Endodermal cell (in vitro differentiated cells): ENCODE measurements around the gene CHN1. TPM values are rescaled to one million over a fixed set of nuclear protein-coding genes. Genes with fewer than 3 reads are reported as not detected.

Experiments
- DNase-seq: peaks from one replicate; pipeline ENCODE4 v3.0.0-alpha.2; 2017
- H3K27ac ChIP-seq: 2 replicates; pipeline ENCODE4 v1.5.1; 2013; ENCODE audit warnings: mild to moderate bottlenecking, low read depth, low read length, moderate library complexity
- H3K27me3 ChIP-seq: 2 replicates; pipeline ENCODE4 v1.6.1; 2013; ENCODE audit warnings: mild to moderate bottlenecking, low read length, moderate library complexity; ENCODE audit not compliant: insufficient read depth, control insufficient read depth, poor library complexity, severe bottlenecking
- H3K36me3 ChIP-seq: 2 replicates; pipeline ENCODE4 v1.7.0; 2013; ENCODE audit warnings: mild to moderate bottlenecking, low read length, moderate library complexity; ENCODE audit not compliant: control insufficient read depth, insufficient read depth
- H3K4me1 ChIP-seq: one replicate; pipeline ENCODE4 v1.7.0; 2013; ENCODE audit warnings: low read length; ENCODE audit not compliant: control insufficient read depth, insufficient read depth
- H3K4me3 ChIP-seq: 2 replicates; pipeline ENCODE4 v1.5.1; 2013; ENCODE audit warnings: mild to moderate bottlenecking, low read length, moderate library complexity
- H3K9ac ChIP-seq: 2 replicates; pipeline ENCODE4 v1.6.1; 2013; ENCODE audit warnings: mild to moderate bottlenecking, low read length, moderate library complexity; ENCODE audit not compliant: poor library complexity, severe bottlenecking; ENCODE audit errors: extremely low read depth
- H3K9me3 ChIP-seq: 2 replicates; pipeline ENCODE4 v1.6.1; 2013; ENCODE audit warnings: mild to moderate bottlenecking, low read length, moderate library complexity; ENCODE audit not compliant: control insufficient read depth
- H3K27ac Mint-ChIP-seq: 2 replicates; pipeline ENCODE4 v1.8.0; 2020; ENCODE audit warnings: mixed read lengths
- H3K27me3 Mint-ChIP-seq: 2 replicates; pipeline ENCODE4 v1.8.0; 2021; ENCODE audit warnings: mild to moderate bottlenecking, mixed read lengths; ENCODE audit not compliant: insufficient read depth
- H3K36me3 Mint-ChIP-seq: 2 replicates; pipeline ENCODE4 v1.8.0; 2020; ENCODE audit warnings: low read depth, mixed read lengths
- H3K4me1 Mint-ChIP-seq: 2 replicates; pipeline ENCODE4 v1.8.0; 2020; ENCODE audit warnings: mixed read lengths
- H3K4me3 Mint-ChIP-seq: 2 replicates; pipeline ENCODE4 v1.8.0; 2020; ENCODE audit warnings: mild to moderate bottlenecking, moderate library complexity, mixed read lengths
- H3K9me3 Mint-ChIP-seq: 2 replicates; pipeline ENCODE4 v1.8.0; 2020; ENCODE audit warnings: mild to moderate bottlenecking, mixed read lengths
- CTCF ChIP-seq: fragments of 200-600 bp; sonication (generic); conservative IDR thresholded peaks from 2 replicates; pipeline ENCODE4 v1.5.0; 2021; ENCODE audit warnings: antibody characterized with exemption, mild to moderate bottlenecking
- WGBS, 2 experiments: methylation state at CpG; one replicate each; pipeline versions ENCODE4 v1.1.5 to v1.1.7; 2013; ENCODE audit warnings: missing lambda C conversion rate in 2 of 2, mixed read lengths in 1 of 2; ENCODE audit not compliant: insufficient coverage in 1 of 2, insufficient read length in 1 of 2; 5-methylcytosine and 5-hydroxymethylcytosine counted together
- total RNA-seq, 2 donors: library from RNA; stranded (reverse); fragmentation: NEBNext Ultra II Directional in 1 of 2; extraction: Animal tissue kit (Norgen Biotek cat#: 25700) in 1 of 2; gene quantifications; 2 replicates in 1 of 2; 3 replicates in 1 of 2; pipeline ENCODE4 v1.2.1, GENCODE V29; 2021

Gene CHN1
- total RNA-seq, 2 donors from 2014 or later: 24.3 to 28.8 TPM

- H3K9ac ChIP-seq: no peak overlapping the region
- no peak overlapping the region for H3K27ac ChIP-seq
- 87 to 91% methylated on average over 5 to 9 of the region's 9 CpGs for WGBS, 2 experiments
- H3K36me3 ChIP-seq: no peaks in the 10 kb centered on the region
- no peaks in the 10 kb centered on the region for H3K27me3 ChIP-seq
- H3K4me1 ChIP-seq: peaks cover 6% of the 10 kb centered on the region
- H3K36me3 Mint-ChIP-seq: no peaks in the 10 kb centered on the region
- H3K4me1 Mint-ChIP-seq: peaks cover 15% of the 10 kb centered on the region
- H3K4me3 ChIP-seq: no peak overlapping the region
- DNase-seq: no peak
- no peaks in the 10 kb centered on the region for H3K27me3 Mint-ChIP-seq
- no peaks in the 10 kb centered on the region for H3K9me3 Mint-ChIP-seq
- no peaks in the 10 kb centered on the region for H3K9me3 ChIP-seq
- no peak overlapping the region for H3K27ac Mint-ChIP-seq
- no peak overlapping the region for H3K4me3 Mint-ChIP-seq
- peak; percentile 8 for TF ChIP-seq CTCF
Observed at GRCh38 chr2:174768557-174768956, 236.6 kb downstream of the CHN1 start.

- H3K4me1 ChIP-seq: no peaks in the 10 kb centered on the region
- DNase-seq: no peak
- Mint-ChIP-seq H3K9me3 (no peaks in the 10 kb centered on the region), H3K4me3 (no peak overlapping the region), H3K36me3 (no peaks in the 10 kb centered on the region), H3K27me3 (no peaks in the 10 kb centered on the region), H3K4me1 (peaks cover 6% of the 10 kb centered on the region), H3K27ac (no peak overlapping the region)
- no peak overlapping the region for H3K4me3 ChIP-seq
- TF ChIP-seq CTCF: no peak
- no peak overlapping the region for H3K9ac ChIP-seq
- H3K36me3 ChIP-seq: no peaks in the 10 kb centered on the region
- WGBS, 2 experiments: 85 to 100% methylated on average over 1 of the region's 1 CpG
- H3K27me3 ChIP-seq: no peaks in the 10 kb centered on the region
- H3K27ac ChIP-seq: no peak overlapping the region
- no peaks in the 10 kb centered on the region for H3K9me3 ChIP-seq
Observed at GRCh38 chr2:174766271-174766670, 238.9 kb downstream of the CHN1 start.

GRCh38 chr2:174765576-174765975 is 239.6 kb downstream of the CHN1 start:
- H3K27me3 ChIP-seq: no peaks in the 10 kb centered on the region
- H3K27ac Mint-ChIP-seq: no peak overlapping the region
- H3K27me3 Mint-ChIP-seq: no peaks in the 10 kb centered on the region
- H3K27ac ChIP-seq: no peak overlapping the region
- H3K36me3 ChIP-seq: no peaks in the 10 kb centered on the region
- H3K4me1 Mint-ChIP-seq: peaks cover 4% of the 10 kb centered on the region
- no peak for TF ChIP-seq CTCF
- H3K4me3 ChIP-seq: no peak overlapping the region
- no peaks in the 10 kb centered on the region for H3K9me3 Mint-ChIP-seq
- no peak overlapping the region for H3K4me3 Mint-ChIP-seq
- H3K4me1 ChIP-seq: no peaks in the 10 kb centered on the region
- no peak for DNase-seq
- no peaks in the 10 kb centered on the region for H3K9me3 ChIP-seq
- no peaks in the 10 kb centered on the region for H3K36me3 Mint-ChIP-seq
- H3K9ac ChIP-seq: no peak overlapping the region
- 92% methylated on average over 4 of the region's 4 CpGs for WGBS, 2 experiments
